Neural crest cell (in vitro differentiated cells): Measurements from ENCODE around the gene NKX2-8. TPM values are rescaled to one million over a fixed set of nuclear protein-coding genes. Genes with fewer than 3 reads are reported as not detected.
"Not testable (repeated sequence)": the region's sequence is repeated elsewhere in the genome, so short reads cannot be mapped to it uniquely, and the experiment has no call there.

Experiments used
- DNase-seq: peaks from one replicate; pipeline ENCODE4 v3.0.0; 2021; ENCODE audit warnings: low read depth, mixed read lengths, low spot score
- H3K27ac Mint-ChIP-seq: one replicate; pipeline ENCODE4 v1.8.0; 2021; ENCODE audit warnings: mild to moderate bottlenecking, mixed read lengths; ENCODE audit not compliant: unreplicated experiment
- H3K27me3 Mint-ChIP-seq: 2 replicates; pipeline ENCODE4 v1.8.0; 2021; ENCODE audit warnings: low read depth, mild to moderate bottlenecking, mixed read lengths
- H3K36me3 Mint-ChIP-seq: 2 replicates; pipeline ENCODE4 v1.8.0; 2021; ENCODE audit warnings: low read depth, mild to moderate bottlenecking, mixed read lengths
- H3K4me1 Mint-ChIP-seq: 2 replicates; pipeline ENCODE4 v1.8.0; 2021; ENCODE audit warnings: mixed read lengths
- H3K4me3 Mint-ChIP-seq: one replicate; pipeline ENCODE4 v1.8.0; 2021; ENCODE audit warnings: mild to moderate bottlenecking, mixed read lengths
- H3K9me3 Mint-ChIP-seq: 2 replicates; pipeline ENCODE4 v1.8.0; 2021; ENCODE audit warnings: mixed read lengths
- CTCF ChIP-seq: fragments of 200-600 bp; sonication (generic); conservative IDR thresholded peaks from 2 replicates; pipeline ENCODE4 v1.5.0; 2021; ENCODE audit warnings: antibody characterized with exemption, mild to moderate bottlenecking
- total RNA-seq: library from RNA; stranded (reverse); gene quantifications from 2 replicates; pipeline ENCODE4 v1.2.1, GENCODE V29; 2021

NKX2-8 gene
- total RNA-seq, 1 donor from 2014 or later: not detected

GRCh38 chr14:36555998-36556743 is 26.2 kb downstream of the NKX2-8 start:
- no peak overlapping the region for H3K4me3 Mint-ChIP-seq
- no peaks in the 10 kb centered on the region for H3K36me3 Mint-ChIP-seq
- no peaks in the 10 kb centered on the region for H3K4me1 Mint-ChIP-seq
- no peak for TF ChIP-seq CTCF
- H3K27me3 Mint-ChIP-seq: peaks cover 68% of the 10 kb centered on the region
- no peak for DNase-seq
- no peaks in the 10 kb centered on the region for H3K9me3 Mint-ChIP-seq
- no peak overlapping the region for H3K27ac Mint-ChIP-seq

DNA sequence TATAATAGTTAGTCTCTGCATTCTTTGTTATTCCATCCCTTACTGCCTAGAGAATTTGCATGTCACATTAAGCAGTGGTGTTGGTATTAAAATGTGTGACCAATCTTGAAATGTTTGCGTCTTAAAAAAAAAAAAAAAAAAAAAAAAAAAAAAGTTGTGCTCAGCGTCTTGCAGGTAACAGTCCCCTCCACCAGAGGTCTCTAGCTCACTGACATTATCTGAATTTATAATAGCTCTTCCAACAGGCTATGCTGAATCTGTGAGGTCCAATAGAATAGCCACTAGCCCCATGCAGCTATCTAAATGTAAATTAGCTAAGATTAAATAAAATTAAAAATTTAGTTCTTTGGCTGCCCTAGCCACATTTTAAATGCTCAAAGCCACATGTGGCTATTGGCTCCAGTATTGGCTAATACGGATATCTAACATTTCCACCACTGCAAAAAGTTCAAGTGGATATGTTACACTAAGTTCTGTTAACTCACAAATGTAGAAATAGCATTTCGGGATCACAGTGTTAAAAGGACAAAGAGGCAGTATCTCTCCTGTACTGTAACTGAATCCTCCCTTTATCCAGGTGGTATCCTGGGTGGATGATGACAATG is 28.7 kb downstream of the NKX2-8 start:
- peak; percentile 81 for TF ChIP-seq CTCF
- no peaks in the 10 kb centered on the region for H3K9me3 Mint-ChIP-seq
- no peaks in the 10 kb centered on the region for H3K36me3 Mint-ChIP-seq
- H3K27ac Mint-ChIP-seq: no peak overlapping the region
- no peak overlapping the region for H3K4me3 Mint-ChIP-seq
- H3K4me1 Mint-ChIP-seq: no peaks in the 10 kb centered on the region
- peaks cover 58% of the 10 kb centered on the region for H3K27me3 Mint-ChIP-seq
- no peak for DNase-seq

DNA sequence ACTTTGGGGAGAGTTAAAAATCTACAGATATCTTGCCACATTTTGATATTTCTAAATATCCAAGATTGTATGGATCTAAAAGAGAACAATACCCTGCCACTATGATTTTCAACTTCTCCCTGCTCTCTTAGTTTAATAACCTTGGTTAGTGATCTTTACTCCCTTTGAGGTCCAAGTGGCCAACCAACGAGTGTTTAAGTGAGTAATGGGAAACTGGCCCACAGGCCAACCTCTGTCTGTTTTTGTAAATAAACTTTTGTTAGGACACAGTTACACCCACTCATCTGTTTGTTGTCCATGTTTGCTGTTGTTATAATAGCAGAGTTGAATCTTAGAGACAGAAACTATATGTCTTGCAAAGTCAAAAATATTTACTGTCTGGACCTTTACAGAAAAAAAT is 31.5 kb downstream of the NKX2-8 start:
- Mint-ChIP-seq H3K27me3 (peaks cover 61% of the 10 kb centered on the region), H3K36me3 (no peaks in the 10 kb centered on the region), H3K4me1 (no peaks in the 10 kb centered on the region), H3K9me3 (no peaks in the 10 kb centered on the region), H3K27ac (no peak overlapping the region), H3K4me3 (no peak overlapping the region)
- no peak for DNase-seq
- no peak for TF ChIP-seq CTCF

DNA sequence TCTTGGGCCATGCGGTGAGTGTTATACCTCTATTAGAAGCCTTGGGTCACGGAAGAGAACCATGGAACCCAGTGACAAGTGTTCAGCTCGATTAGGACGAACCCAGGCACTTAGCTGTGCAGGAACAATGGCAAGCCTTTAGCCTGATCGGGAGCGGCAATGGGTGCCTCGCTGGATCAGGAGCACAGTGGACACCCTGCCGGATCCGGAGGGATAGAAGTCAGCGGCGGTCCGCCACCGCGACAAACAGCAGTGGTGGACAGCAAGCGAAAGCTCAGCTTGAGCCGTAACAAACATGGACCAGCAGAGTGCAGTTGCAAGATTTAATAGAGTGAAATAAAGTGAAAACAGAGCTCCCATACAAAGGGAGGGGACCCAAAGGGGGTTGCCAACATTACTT is 38.1 kb downstream of the NKX2-8 start:
- H3K9me3 Mint-ChIP-seq, H3K4me3 Mint-ChIP-seq, H3K36me3 Mint-ChIP-seq, DNase-seq, H3K27ac Mint-ChIP-seq, H3K4me1 Mint-ChIP-seq: not testable (repeated sequence)
- H3K27me3 Mint-ChIP-seq: peaks cover 79% of the 10 kb centered on the region

DNA sequence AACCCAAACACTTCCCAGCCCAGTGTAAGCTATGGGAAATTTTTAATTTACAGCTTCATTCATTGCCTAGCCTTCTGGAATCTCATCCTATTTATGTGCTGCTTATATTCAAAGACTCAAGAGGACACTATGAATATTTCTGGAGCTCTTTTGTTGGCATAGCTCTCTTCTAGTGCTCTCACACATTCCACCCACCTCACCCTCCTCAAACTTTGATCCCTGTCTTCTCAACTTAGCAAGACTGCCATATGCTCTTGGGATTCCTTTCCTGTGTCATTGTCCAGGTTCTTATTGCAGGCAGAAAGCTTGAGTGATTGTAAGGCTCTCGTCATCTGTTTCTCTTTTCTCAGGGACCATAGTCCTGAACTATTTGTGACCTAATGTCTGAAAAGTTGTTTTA is 44.4 kb downstream of the NKX2-8 start:
- no peak for TF ChIP-seq CTCF
- H3K9me3 Mint-ChIP-seq: peaks cover 3% of the 10 kb centered on the region
- no peak for DNase-seq
- peaks cover 90% of the 10 kb centered on the region for H3K27me3 Mint-ChIP-seq
- no peaks in the 10 kb centered on the region for H3K36me3 Mint-ChIP-seq
- no peak overlapping the region for H3K27ac Mint-ChIP-seq
- H3K4me3 Mint-ChIP-seq: no peak overlapping the region
- no peaks in the 10 kb centered on the region for H3K4me1 Mint-ChIP-seq

Other genes starting within 250 kb of the NKX2-8 start
- gene NKX2-1, start 62.4 kb downstream of the NKX2-8 start, total RNA-seq: not detected in 2 replicates
- not detected in 2 replicates for gene PAX9, start 79.2 kb upstream of the NKX2-8 start, total RNA-seq